Tibial artery (tissue), 4 donors: ENCODE data around the gene AXIN1.

Experiments used
- DNase-seq, 2 donors: peaks; one replicate each; pipeline ENCODE4 v3.0.0-alpha.2; 2019
- H3K27ac ChIP-seq, 2 donors: fragments of 200-600 bp; sonication (generic) in 1 of 2; 1 replicate in 1 of 2; 2 replicates in 1 of 2; pipeline ENCODE4 v1.5.1; 2018 to 2019; ENCODE audit warnings: mild to moderate bottlenecking in 1 of 2
- H3K27me3 ChIP-seq, 2 donors: fragments of 200-600 bp; sonication (generic) in 1 of 2; one replicate each; pipeline versions ENCODE4 v1.5.1 to v1.6.0; 2016 to 2019
- H3K36me3 ChIP-seq, 3 donors: fragments of 200-600 bp; sonication (generic) in 2 of 3; one replicate each; pipeline ENCODE4 v1.5.1; 2016 to 2019; ENCODE audit warnings: mild to moderate bottlenecking in 2 of 3
- H3K4me1 ChIP-seq, 4 donors: fragments of 200-600 bp; sonication (generic) in 2 of 4; 1 replicate in 3 of 4; 2 replicates in 1 of 4; pipeline ENCODE4 v1.5.1; 2016 to 2019
- H3K4me3 ChIP-seq, 2 donors: fragments of 200-600 bp; sonication (generic) in 1 of 2; 1 replicate in 1 of 2; 2 replicates in 1 of 2; pipeline ENCODE4 v1.5.1; 2018 to 2019; ENCODE audit warnings: mild to moderate bottlenecking in 2 of 2
- H3K9me3 ChIP-seq, 3 donors: fragments of 200-600 bp; sonication (generic) in 1 of 3; one replicate each; pipeline ENCODE4 v1.5.1; 2016 to 2019
- CTCF ChIP-seq, 2 experiments: fragments of 200-600 bp in 1 of 2; fragments of 450-650 bp in 1 of 2; IDR thresholded peaks; one replicate each; pipeline ENCODE4 v1.5.1; 2017 to 2019; ENCODE audit warnings: antibody characterized with exemption in 2 of 2, mild to moderate bottlenecking in 1 of 2, moderate library complexity in 1 of 2
- intact Hi-C: fragments of 100-400 bp; cut with DNase I; formaldehyde crosslinking; loops from one replicate; pipeline ENCODE4 v1.15.0; 2023; ENCODE audit warnings: low total_unique reads

The AXIN1 gene

GRCh38 chr16:321532-321931 is 31.0 kb downstream of the AXIN1 start:
- no peaks in the 10 kb centered on the region for H3K9me3 ChIP-seq
- H3K27ac ChIP-seq: no peak overlapping the region
- no peaks in the 10 kb centered on the region for H3K27me3 ChIP-seq
- TF ChIP-seq CTCF (IDR thresholded peaks at IDR 0.05): no peak
- intact Hi-C loops: no loop called here
- H3K4me1 ChIP-seq: peaks cover 0 to 18% (median 4%) of the 10 kb centered on the region in 4 donors
- no peak for DNase-seq
- peaks cover 0 to 31% (median 15%) of the 10 kb centered on the region in 3 donors for H3K36me3 ChIP-seq
- no peak overlapping the region for H3K4me3 ChIP-seq

DNA sequence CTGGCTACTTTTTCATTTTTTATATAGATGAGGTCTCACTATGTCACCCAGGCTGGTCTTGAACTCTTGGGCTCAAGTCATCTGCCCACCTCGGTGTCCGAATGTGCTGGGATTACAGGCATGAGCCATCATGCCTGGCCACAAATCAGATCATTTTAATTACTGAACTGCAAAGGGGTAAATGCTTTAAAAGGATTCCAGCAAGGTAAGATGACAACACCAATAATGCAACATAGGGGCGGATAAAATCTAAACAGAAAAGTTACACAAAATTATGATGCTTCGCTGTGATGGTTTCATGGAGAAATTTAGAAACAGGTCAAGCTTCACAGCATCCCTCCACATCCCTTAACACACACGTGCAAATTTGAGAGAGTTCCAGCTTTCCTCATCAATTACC is 32.3 kb downstream of the AXIN1 start:
- Histone ChIP-seq H3K9me3 (no peaks in the 10 kb centered on the region), H3K4me1 (peaks cover 0 to 12% (median 4%) of the 10 kb centered on the region in 4 donors), H3K27ac (no peak overlapping the region), H3K36me3 (peaks cover 0 to 27% (median 13%) of the 10 kb centered on the region in 3 donors), H3K4me3 (no peak overlapping the region), H3K27me3 (no peaks in the 10 kb centered on the region)
- DNase-seq: no peak
- intact Hi-C loops: no loop called here
- TF ChIP-seq CTCF (IDR thresholded peaks at IDR 0.05): no peak

- intact Hi-C loops: no loop called here
- no peak overlapping the region for H3K4me3 ChIP-seq
- no peak for TF ChIP-seq CTCF (IDR thresholded peaks at IDR 0.05)
- DNase-seq: no peak
- H3K36me3 ChIP-seq: peaks cover 8 to 29% (median 24%) of the 10 kb centered on the region in 3 donors
- peaks cover 0 to 8% (median 0%) of the 10 kb centered on the region in 4 donors for H3K4me1 ChIP-seq
- H3K9me3 ChIP-seq: no peaks in the 10 kb centered on the region
- no peak overlapping the region for H3K27ac ChIP-seq
- no peaks in the 10 kb centered on the region for H3K27me3 ChIP-seq
Measured at GRCh38 chr16:318628-319027, 33.9 kb downstream of the AXIN1 start.

- Histone ChIP-seq H3K36me3 (peaks cover 17 to 39% (median 34%) of the 10 kb centered on the region in 3 donors), H3K27ac (no peak overlapping the region), H3K4me1 (peaks cover 0 to 8% (median 0%) of the 10 kb centered on the region in 4 donors), H3K27me3 (no peaks in the 10 kb centered on the region), H3K4me3 (no peak overlapping the region), H3K9me3 (no peaks in the 10 kb centered on the region)
- no peak for DNase-seq
- TF ChIP-seq CTCF (IDR thresholded peaks at IDR 0.05): no peak
- intact Hi-C loops: no loop called here
Measured at GRCh38 chr16:317583-317982, 34.9 kb downstream of the AXIN1 start.

DNA sequence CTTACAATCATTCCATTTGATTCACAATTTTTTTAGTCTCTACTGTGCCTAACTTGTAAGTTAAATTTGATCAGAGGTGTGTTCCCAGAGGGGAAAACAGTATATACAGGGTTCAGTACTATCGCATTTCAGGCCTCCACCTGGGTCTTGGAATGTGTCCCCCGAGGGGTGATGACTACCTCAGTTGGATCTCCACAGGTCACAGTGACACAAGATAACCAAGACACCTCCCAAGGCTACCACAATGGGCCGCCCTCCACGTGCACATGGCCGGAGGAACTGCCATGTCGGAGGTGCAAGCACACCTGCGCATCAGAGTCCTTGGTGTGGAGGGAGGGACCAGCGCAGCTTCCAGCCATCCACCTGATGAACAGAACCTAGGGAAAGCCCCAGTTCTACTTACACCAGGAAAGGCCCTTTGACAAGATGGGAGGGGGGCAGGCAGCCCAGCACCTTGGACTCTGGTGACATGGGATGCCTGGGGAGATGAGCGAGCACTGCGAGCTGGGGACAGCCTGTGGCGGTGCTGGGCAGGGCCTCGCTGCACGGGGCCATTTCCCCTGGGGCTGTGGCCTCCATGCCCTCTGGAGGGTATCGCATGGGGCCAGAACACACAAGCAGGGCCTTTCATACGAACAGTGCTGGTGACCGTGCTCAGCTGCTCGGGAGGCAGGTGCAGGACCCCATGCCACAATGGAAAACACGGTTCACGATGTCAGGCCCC is 35.6 kb downstream of the AXIN1 start:
- Histone ChIP-seq H3K27ac (no peak overlapping the region), H3K27me3 (no peaks in the 10 kb centered on the region), H3K4me3 (no peak overlapping the region), H3K36me3 (peaks cover 19 to 43% (median 37%) of the 10 kb centered on the region in 3 donors), H3K4me1 (peaks cover 0 to 8% (median 0%) of the 10 kb centered on the region in 4 donors), H3K9me3 (no peaks in the 10 kb centered on the region)
- TF ChIP-seq CTCF (IDR thresholded peaks at IDR 0.05): no peak
- no peak for DNase-seq
- intact Hi-C loops: no loop called here
